ENCODE data around the gene RBM14. TPM values are rescaled to one million over a fixed set of nuclear protein-coding genes. Genes with fewer than 3 reads are reported as not detected.

The RBM14 gene
- total RNA-seq, 1 donor from 2014 or later, result 43.9 TPM

DNA sequence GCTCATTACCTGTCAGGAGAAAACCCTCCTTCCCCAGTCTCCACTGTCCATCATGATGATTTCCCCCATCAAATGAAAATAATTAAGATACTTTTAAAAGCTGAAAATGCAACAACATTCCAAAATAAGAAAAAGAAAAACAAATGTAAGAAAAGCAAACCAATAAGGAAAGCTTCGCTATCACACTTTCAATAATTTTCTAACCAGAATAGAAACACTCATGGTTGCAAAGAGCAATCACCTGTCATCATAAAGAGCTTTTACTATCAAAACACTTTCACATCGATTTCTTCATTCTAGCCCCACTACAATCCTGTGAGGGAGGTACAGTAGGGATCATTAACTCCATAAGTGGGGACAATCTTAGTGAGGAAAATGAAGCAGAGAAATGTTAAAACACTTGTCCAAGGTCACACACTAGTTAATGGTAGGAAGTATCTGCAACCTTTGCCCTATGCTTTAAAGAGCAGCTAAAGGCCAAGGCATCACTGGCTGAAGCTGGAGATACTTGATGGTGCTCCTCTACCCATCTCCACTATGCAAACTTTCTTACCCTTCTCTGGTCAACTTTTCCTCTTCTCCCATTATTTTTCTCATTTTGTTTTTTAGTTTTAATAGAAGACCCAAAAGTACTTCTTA lies 58.7 kb downstream of the RBM14 start:
- no peak overlapping the region for H3K4me3 Mint-ChIP-seq (ENCODE audit: unreplicated experiment)
- peaks cover 44% of the 10 kb centered on the region for H3K4me1 Mint-ChIP-seq (ENCODE audit: low read depth)
- H3K9me3 Mint-ChIP-seq (ENCODE audit: low read depth), result no peaks in the 10 kb centered on the region
- H3K27me3 Mint-ChIP-seq (ENCODE audit: low read depth), result no peaks in the 10 kb centered on the region
- H3K36me3 Mint-ChIP-seq (ENCODE audit: low read depth), result peaks cover 5% of the 10 kb centered on the region
- DNase-seq (ENCODE audit: low spot score), result no peak
- TF ChIP-seq CTCF (IDR thresholded peaks at IDR 0.05), result no peak
- no peak overlapping the region for H3K27ac Mint-ChIP-seq (ENCODE audit: unreplicated experiment)

DNA sequence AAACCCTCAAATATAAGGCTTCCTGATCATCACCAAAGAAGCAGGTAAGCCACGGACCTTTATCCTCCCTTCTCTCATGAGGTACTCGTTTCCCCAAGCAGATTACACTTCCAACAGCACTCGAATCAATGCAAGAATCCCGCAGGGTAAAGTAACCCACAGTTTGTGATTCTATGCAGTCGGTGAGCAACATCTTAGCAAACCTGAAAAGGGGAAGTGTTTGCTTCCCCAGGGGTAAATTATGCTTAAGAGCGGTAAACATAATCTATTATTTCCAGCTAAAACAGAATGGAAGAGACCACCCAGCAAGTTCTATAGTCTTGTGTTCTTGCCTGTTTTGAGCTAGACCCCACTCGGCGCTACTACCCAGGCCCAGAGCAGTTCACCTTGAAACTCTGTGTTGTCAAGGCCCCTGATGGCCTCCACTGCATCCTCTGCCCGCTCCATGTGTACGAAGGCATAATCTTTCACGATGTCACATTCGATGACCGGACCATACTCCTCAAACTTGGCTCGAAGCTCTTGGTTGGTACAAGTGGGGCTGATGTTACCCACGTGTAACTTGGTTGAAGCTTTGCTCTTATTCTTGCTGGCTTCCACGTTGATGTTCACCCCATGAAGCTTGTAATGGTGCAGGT lies 60.0 kb downstream of the RBM14 start:
- peak overlapping the region; percentile 91 for H3K4me3 Mint-ChIP-seq (ENCODE audit: unreplicated experiment)
- peak overlapping the region; percentile 99 for H3K27ac Mint-ChIP-seq (ENCODE audit: unreplicated experiment)
- H3K9me3 Mint-ChIP-seq (ENCODE audit: low read depth), result no peaks in the 10 kb centered on the region
- DNase-seq (ENCODE audit: low spot score), result peak; percentile 21
- TF ChIP-seq CTCF (IDR thresholded peaks at IDR 0.05), result no peak
- H3K27me3 Mint-ChIP-seq (ENCODE audit: low read depth), result no peaks in the 10 kb centered on the region
- peaks cover 5% of the 10 kb centered on the region for H3K36me3 Mint-ChIP-seq (ENCODE audit: low read depth)
- H3K4me1 Mint-ChIP-seq (ENCODE audit: low read depth), result peaks cover 44% of the 10 kb centered on the region

Other genes starting within 250 kb of the RBM14 start
- 2.6 to 8.9 TPM (median 7.9 TPM) in 3 replicates for gene SLC29A2, start 244.9 kb upstream of the RBM14 start, total RNA-seq
- 0.60 to 1.7 TPM (median 1.2 TPM) in 3 replicates for gene NPAS4, start 195.6 kb upstream of the RBM14 start, total RNA-seq
- 30.9 to 45.6 TPM (median 35.9 TPM) in 3 replicates for gene MRPL11, start 177.8 kb upstream of the RBM14 start, total RNA-seq
- gene PELI3, start 149.7 kb upstream of the RBM14 start, total RNA-seq, result 9.1 to 10.5 TPM (median 10.0 TPM) in 3 replicates
- 43.2 to 54.7 TPM (median 44.4 TPM) in 3 replicates for gene DPP3, start 136.2 kb upstream of the RBM14 start, total RNA-seq
- 18.1 to 40.6 TPM (median 20.6 TPM) in 3 replicates for gene BBS1, start 106.0 kb upstream of the RBM14 start, total RNA-seq
- gene ZDHHC24, start 70.6 kb upstream of the RBM14 start, total RNA-seq, result 13.5 to 16.2 TPM (median 13.8 TPM) in 3 replicates
- 0.07 TPM in 1 of 3 replicates, not detected in the others for gene ACTN3, start 69.7 kb upstream of the RBM14 start, total RNA-seq
- gene CTSF, start 48.0 kb upstream of the RBM14 start, total RNA-seq, result not detected in 3 replicates
- gene CCDC87, start 23.6 kb upstream of the RBM14 start, total RNA-seq, result 0.23 to 0.32 TPM (median 0.27 TPM) in 3 replicates
- gene CCS, start 23.4 kb upstream of the RBM14 start, total RNA-seq, result 31.0 to 34.2 TPM (median 32.3 TPM) in 3 replicates
- 109 to 118 TPM (median 117 TPM) in 3 replicates for gene RBM4, start 22.1 kb downstream of the RBM14 start, total RNA-seq
- gene RBM4B, start 61.3 kb downstream of the RBM14 start, total RNA-seq, result 19.6 to 26.3 TPM (median 22.5 TPM) in 3 replicates
- 13.2 to 18.6 TPM (median 15.7 TPM) in 3 replicates for gene SPTBN2, start 112.6 kb downstream of the RBM14 start, total RNA-seq
- gene RCE1, start 226.8 kb downstream of the RBM14 start, total RNA-seq, result 17.0 to 18.8 TPM (median 17.3 TPM) in 3 replicates
- gene LRFN4, start 240.4 kb downstream of the RBM14 start, total RNA-seq, result 33.8 to 47.2 TPM (median 46.8 TPM) in 3 replicates

All from chondrocyte (in vitro differentiated cells).